B cell (primary cell): Measurements from ENCODE around the gene MGAT5. TPM values are rescaled to one million over a fixed set of nuclear protein-coding genes. Genes with fewer than 3 reads are reported as not detected.

Source experiments
- ATAC-seq: fragments of 200-7000 bp; cut with Tn5 transposase; one replicate; pipeline ENCODE4 v1.10.0; 2021; ENCODE audit warnings: low read depth, mild to moderate bottlenecking, moderate number of reproducible peaks, moderate library complexity
- CTCF ChIA-PET: fragments of 350-600 bp; sonication (Branson Sonifier 250); formaldehyde crosslinking; loops from one replicate; lab custom pipeline; 2021; ENCODE audit warnings: antibody characterized with exemption, inconsistent platforms; lab: Charles Lee
- POLR2A ChIA-PET: fragments of 350-600 bp; sonication (Branson Sonifier 250); formaldehyde crosslinking; loops from one replicate; lab custom pipeline; 2021; ENCODE audit warnings: antibody characterized with exemption; lab: Charles Lee
- DNase-seq: peaks from one replicate; pipeline ENCODE4 v3.0.0; 2013
- H2AFZ ChIP-seq: 2 replicates; pipeline ENCODE4 v1.6.1; 2012; ENCODE audit warnings: mild to moderate bottlenecking, low read depth, low read length; ENCODE audit not compliant: insufficient read depth, poor library complexity, severe bottlenecking
- H3K27ac ChIP-seq, 2 donors: 1 replicate in 1 of 2; 2 replicates in 1 of 2; pipeline ENCODE4 v1.5.1; 2012 to 2013; ENCODE audit warnings: low read length in 2 of 2, mild to moderate bottlenecking in 2 of 2, moderate library complexity in 1 of 2
- H3K27me3 ChIP-seq, 4 experiments: fragments of 200-600 bp in 1 of 4; sonication (generic) in 1 of 4; replicated peaks in 1 of 4; 1 replicate in 2 of 4; 2 replicates in 2 of 4; pipeline versions ENCODE4 v1.6.1 to v1.7.0; 2013 to 2016; ENCODE audit warnings: low read length in 3 of 4, mild to moderate bottlenecking in 2 of 4, mixed read lengths in 1 of 4, moderate library complexity in 1 of 4; ENCODE audit not compliant: insufficient read depth in 4 of 4, control insufficient read depth in 3 of 4; ENCODE audit errors: control extremely low read depth in 1 of 4
- H3K36me3 ChIP-seq, 2 experiments: replicated peaks in 1 of 2; 1 replicate in 1 of 2; 2 replicates in 1 of 2; pipeline versions ENCODE4 v1.6.1 to v1.7.1; 2013; ENCODE audit warnings: low read length in 1 of 2; ENCODE audit not compliant: insufficient read depth in 2 of 2, control insufficient read depth in 1 of 2; ENCODE audit errors: control extremely low read depth in 1 of 2, extremely low read depth in 1 of 2
- H3K4me1 ChIP-seq, 2 donors: fragments of 200-600 bp in 1 of 2; sonication (generic) in 1 of 2; 1 replicate in 1 of 2; 2 replicates in 1 of 2; pipeline versions ENCODE4 v1.5.1 to v1.6.1; 2013 to 2017; ENCODE audit warnings: low read length in 2 of 2; ENCODE audit not compliant: control insufficient read depth in 2 of 2, insufficient read depth in 2 of 2
- H3K4me2 ChIP-seq: replicated peaks from 2 replicates; pipeline ENCODE3; 2012; ENCODE audit warnings: mild to moderate bottlenecking, low read depth, low read length; ENCODE audit not compliant: poor library complexity, severe bottlenecking
- H3K4me3 ChIP-seq, 5 experiments: fragments of 200-600 bp in 1 of 5; sonication (generic) in 1 of 5; 1 replicate in 3 of 5; 2 replicates in 2 of 5; pipeline versions ENCODE4 v1.5.1 to v1.7.0; 2011 to 2016; ENCODE audit warnings: low read length in 4 of 5, mild to moderate bottlenecking in 4 of 5, low read depth in 2 of 5, control low read depth in 1 of 5, moderate library complexity in 1 of 5; ENCODE audit not compliant: insufficient read depth in 1 of 5; ENCODE audit errors: control extremely low read depth in 1 of 5, extremely low read depth in 1 of 5
- H3K79me2 ChIP-seq: fragments of 200-600 bp; sonication (generic); one replicate; pipeline ENCODE4 v1.6.0; 2016; ENCODE audit warnings: low read length; ENCODE audit not compliant: control insufficient read depth, insufficient read depth
- H3K9ac ChIP-seq: fragments of 200-600 bp; sonication (generic); 2 replicates; pipeline ENCODE4 v1.6.1; 2017; ENCODE audit warnings: mild to moderate bottlenecking, low read length, moderate library complexity
- H3K9me3 ChIP-seq, 3 donors: one replicate each; pipeline versions ENCODE4 v1.6.1 to v1.7.1; 2013; ENCODE audit warnings: low read length in 2 of 3; ENCODE audit not compliant: control insufficient read depth in 2 of 3, insufficient read depth in 1 of 3; ENCODE audit errors: control extremely low read depth in 1 of 3
- H4K20me1 ChIP-seq: 2 replicates; pipeline ENCODE4 v1.6.0; 2012; ENCODE audit warnings: mild to moderate bottlenecking, low read length; ENCODE audit not compliant: insufficient read depth, control insufficient read depth, poor library complexity, severe bottlenecking
- H3K27ac Mint-ChIP-seq: one replicate; pipeline ENCODE4 v1.8.0; 2021; ENCODE audit warnings: mixed read lengths
- H3K27me3 Mint-ChIP-seq: one replicate; pipeline ENCODE4 v1.8.0; 2021; ENCODE audit warnings: mixed read lengths
- H3K4me1 Mint-ChIP-seq: one replicate; pipeline ENCODE4 v1.8.0; 2021; ENCODE audit warnings: mixed read lengths
- H3K4me3 Mint-ChIP-seq: one replicate; pipeline ENCODE4 v1.8.0; 2021; ENCODE audit warnings: mixed read lengths
- H3K9me3 Mint-ChIP-seq: one replicate; pipeline ENCODE4 v1.8.0; 2022; ENCODE audit warnings: mixed read lengths; ENCODE audit not compliant: insufficient read depth
- EZH2 ChIP-seq: IDR thresholded peaks from 2 replicates; pipeline ENCODE4 v1.6.1; 2012; ENCODE audit warnings: borderline replicate concordance, low read depth, mild to moderate bottlenecking, moderate library complexity, low read length; ENCODE audit not compliant: insufficient read depth, poor library complexity, severe bottlenecking
- WGBS: methylation state at CpG from one replicate; pipeline ENCODE4 v1.1.5; 2013; ENCODE audit warnings: missing lambda C conversion rate; ENCODE audit not compliant: insufficient coverage; 5-methylcytosine and 5-hydroxymethylcytosine counted together
- intact Hi-C: fragments of 100-400 bp; cut with micrococcal nuclease; formaldehyde crosslinking; loops from one replicate; pipeline ENCODE4 v1.10.0; 2022
- polyA plus RNA-seq: library from polyadenylated mRNA; depleted of rRNA; stranded (reverse); fragments of >200 nt; gene quantifications from 2 replicates; pipeline ENCODE4 v1.2.3, GENCODE V29; 2012
- total RNA-seq, 2 donors: library from RNA; stranded (reverse); fragments of 120-200 nt in 1 of 2; gene quantifications; 1 replicate in 1 of 2; 2 replicates in 1 of 2; pipeline versions ENCODE4 v1.2.3 to v1.2.4, GENCODE V29; 2013 to 2022
- TF ChIP-seq, protein P1 (sequence below): fragments of 200-600 bp; IDR thresholded peaks from one replicate; pipeline ENCODE4 v1.8.0; 2022; ENCODE audit warnings: antibody characterized with exemption, mild to moderate bottlenecking

Gene MGAT5
- total and polyA plus RNA-seq, 2 donors (not counting 1 experiment from before 2014, with no cell fraction given), result 27.2 to 184 TPM

DNA sequence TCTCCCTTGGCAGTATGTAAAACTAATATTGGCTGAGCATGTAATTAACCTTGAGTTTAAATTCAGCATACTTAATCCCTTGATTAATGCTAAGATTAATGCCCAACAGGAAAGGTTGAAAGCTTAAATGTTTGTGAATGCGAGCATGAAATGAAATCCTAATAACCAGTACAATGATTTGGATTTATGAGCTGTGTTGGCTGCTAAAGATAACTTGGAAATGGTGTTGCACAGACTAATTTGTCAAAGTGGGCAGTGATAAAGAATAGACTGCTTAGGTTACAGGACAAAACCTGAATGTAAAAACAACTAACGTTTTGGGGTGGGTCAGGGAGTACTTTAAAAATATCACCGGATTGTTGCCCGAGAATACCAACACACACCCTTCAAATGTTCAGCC is 70.6 kb downstream of the MGAT5 start:
- Histone ChIP-seq H3K27me3 (no peaks in the 10 kb centered on the region), H3K27ac (peak overlapping the region; percentile 42 to 61), H3K4me2 (peak overlapping the region; percentile 15), H4K20me1 (peaks cover 18% of the 10 kb centered on the region), H3K4me1 (peaks cover 64 to 88% of the 10 kb centered on the region in 2 donors), H3K79me2 (peaks cover 87% of the 10 kb centered on the region), H3K36me3 (peaks cover 0 to 58% of the 10 kb centered on the region in 2 experiments), H3K4me3 (no peak overlapping the region), H3K9me3 (no peaks in the 10 kb centered on the region), H3K9ac (peak overlapping the region; percentile 0), H2AFZ (no peak overlapping the region)
- intact Hi-C loops, result loop anchor here (1.0 kb wide), 1 partner anchor 49 kb away; no protein-coding TSS in a partner anchor
- ATAC-seq (no peak), DNase-seq (no peak)
- Mint-ChIP-seq H3K27me3 (no peaks in the 10 kb centered on the region), H3K4me1 (peaks cover 92% of the 10 kb centered on the region), H3K4me3 (peak overlapping the region; percentile 66), H3K27ac (peak overlapping the region; percentile 90), H3K9me3 (no peaks in the 10 kb centered on the region)
- WGBS, result no CpG with 5 or more reads among the region's 4 CpGs
- TF ChIP-seq, protein P1, sequence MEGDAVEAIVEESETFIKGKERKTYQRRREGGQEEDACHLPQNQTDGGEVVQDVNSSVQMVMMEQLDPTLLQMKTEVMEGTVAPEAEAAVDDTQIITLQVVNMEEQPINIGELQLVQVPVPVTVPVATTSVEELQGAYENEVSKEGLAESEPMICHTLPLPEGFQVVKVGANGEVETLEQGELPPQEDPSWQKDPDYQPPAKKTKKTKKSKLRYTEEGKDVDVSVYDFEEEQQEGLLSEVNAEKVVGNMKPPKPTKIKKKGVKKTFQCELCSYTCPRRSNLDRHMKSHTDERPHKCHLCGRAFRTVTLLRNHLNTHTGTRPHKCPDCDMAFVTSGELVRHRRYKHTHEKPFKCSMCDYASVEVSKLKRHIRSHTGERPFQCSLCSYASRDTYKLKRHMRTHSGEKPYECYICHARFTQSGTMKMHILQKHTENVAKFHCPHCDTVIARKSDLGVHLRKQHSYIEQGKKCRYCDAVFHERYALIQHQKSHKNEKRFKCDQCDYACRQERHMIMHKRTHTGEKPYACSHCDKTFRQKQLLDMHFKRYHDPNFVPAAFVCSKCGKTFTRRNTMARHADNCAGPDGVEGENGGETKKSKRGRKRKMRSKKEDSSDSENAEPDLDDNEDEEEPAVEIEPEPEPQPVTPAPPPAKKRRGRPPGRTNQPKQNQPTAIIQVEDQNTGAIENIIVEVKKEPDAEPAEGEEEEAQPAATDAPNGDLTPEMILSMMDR, result no peak
- CTCF ChIA-PET, result interaction anchor here (2.5 kb wide), 1 partner anchor 17 kb away, joined by 7 read pairs; no protein-coding TSS in a partner anchor
- POLR2A ChIA-PET, result no interaction called here

DNA sequence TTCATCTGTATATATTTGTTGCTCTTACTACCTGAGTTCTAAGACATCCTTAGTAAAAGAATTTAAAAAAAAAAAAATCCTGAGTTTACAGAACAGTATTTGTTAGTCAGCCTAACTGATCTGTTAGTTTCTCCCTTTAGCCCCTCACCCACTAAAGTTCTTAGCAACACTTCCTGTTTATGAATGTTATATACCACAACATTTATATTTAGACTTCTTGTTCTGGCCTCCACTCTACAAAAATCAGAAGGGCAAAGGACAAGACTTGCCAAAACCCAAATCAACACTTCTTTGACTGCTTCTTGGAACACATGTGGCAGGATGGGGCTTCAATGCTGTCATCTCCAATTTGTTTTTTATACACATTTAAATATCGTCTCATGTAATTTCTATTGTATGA is 71.1 kb downstream of the MGAT5 start:
- ATAC-seq (peak; percentile 68), DNase-seq (peak; percentile 70)
- Histone ChIP-seq H3K4me1 (peaks cover 58 to 83% of the 10 kb centered on the region in 2 donors), H3K4me3 (peak overlapping the region in 1 of 5 experiments; percentile 17), H2AFZ (no peak overlapping the region), H3K36me3 (peaks cover 1 to 59% of the 10 kb centered on the region in 2 experiments), H4K20me1 (peaks cover 18% of the 10 kb centered on the region), H3K27ac (peak overlapping the region; percentile 42 to 61), H3K9me3 (no peaks in the 10 kb centered on the region), H3K27me3 (no peaks in the 10 kb centered on the region), H3K79me2 (peaks cover 87% of the 10 kb centered on the region), H3K9ac (peak overlapping the region; percentile 0), H3K4me2 (peak overlapping the region; percentile 15)
- ChIA-PET POLR2A (no interaction called here), CTCF (no interaction called here)
- Mint-ChIP-seq H3K4me3 (peak overlapping the region; percentile 66), H3K27me3 (no peaks in the 10 kb centered on the region), H3K4me1 (peaks cover 90% of the 10 kb centered on the region), H3K27ac (peak overlapping the region; percentile 90), H3K9me3 (no peaks in the 10 kb centered on the region)
- intact Hi-C loops, result loop anchor here (1.0 kb wide), 1 partner anchor 50 kb away; no protein-coding TSS in a partner anchor
- TF ChIP-seq EZH2, result no peak
- TF ChIP-seq, protein P1, result no peak
- no CpG with 5 or more reads among the region's 1 CpG for WGBS
